Sigmoid colon (tissue), 4 donors: ENCODE results near the gene NUPR2.

Source experiments
- CTCF ChIP-seq, 4 experiments: fragments of 450-650 bp in 3 of 4; fragments of 200-600 bp in 1 of 4; IDR thresholded peaks; one replicate each; pipeline ENCODE4 v1.5.1; 2016 to 2019; ENCODE audit warnings: antibody characterized with exemption in 4 of 4, mild to moderate bottlenecking in 3 of 4, moderate library complexity in 2 of 4
- EP300 ChIP-seq, 4 donors: sonication (generic); formaldehyde crosslinking; IDR thresholded peaks; one replicate each; pipeline ENCODE4 v1.6.1; 2017; ENCODE audit warnings: antibody characterized with exemption in 4 of 4
- POLR2A ChIP-seq, 2 donors: fragments of 450-650 bp; IDR thresholded peaks; one replicate each; pipeline ENCODE4 v1.6.1; 2016; ENCODE audit warnings: antibody characterized with exemption in 2 of 2, mild to moderate bottlenecking in 2 of 2, moderate library complexity in 2 of 2
- POLR2AphosphoS5 ChIP-seq, 4 donors: sonication (generic); formaldehyde crosslinking; IDR thresholded peaks; one replicate each; pipeline ENCODE4 v1.6.1; 2017; ENCODE audit warnings: antibody characterized with exemption in 4 of 4

GRCh38 chr7:56157238-56157790, 41.1 kb upstream of the NUPR2 start:
- TF ChIP-seq CTCF (IDR thresholded peaks at IDR 0.05) (no peak), POLR2A (IDR thresholded peaks at IDR 0.05) (no peak), EP300 (IDR thresholded peaks at IDR 0.05) (no peak), POLR2AphosphoS5 (IDR thresholded peaks at IDR 0.05) (no peak)
